Endothelial cell of umbilical vein (primary cell): ENCODE data around the gene ARID1B.
A peak's percentile ranks its signal among the peaks of the same experiment; 100 is the strongest.

Experiments
- EZH2 ChIP-seq: IDR thresholded peaks from 2 replicates; pipeline ENCODE4 v1.6.1; 2012; ENCODE audit warnings: borderline replicate concordance, low read depth, mild to moderate bottlenecking, moderate library complexity, low read length, inconsistent platforms; ENCODE audit not compliant: severe bottlenecking
- JUN ChIP-seq: IDR thresholded peaks from 2 replicates; pipeline ENCODE4 v1.6.1; 2011; ENCODE audit warnings: borderline replicate concordance, low read depth; ENCODE audit not compliant: insufficient read length, insufficient read depth
- TF ChIP-seq, protein P1 (sequence below), 2 donors: IDR thresholded peaks; 1 replicate in 1 of 2; 2 replicates in 1 of 2; pipeline ENCODE4 v1.5.1; 2011; ENCODE audit warnings: low read length in 2 of 2, mild to moderate bottlenecking in 2 of 2, moderate library complexity in 2 of 2, control low read depth in 1 of 2, inconsistent platforms in 1 of 2, low read depth in 1 of 2; ENCODE audit not compliant: insufficient read depth in 1 of 2; ENCODE audit errors: extremely low read depth in 1 of 2

DNA sequence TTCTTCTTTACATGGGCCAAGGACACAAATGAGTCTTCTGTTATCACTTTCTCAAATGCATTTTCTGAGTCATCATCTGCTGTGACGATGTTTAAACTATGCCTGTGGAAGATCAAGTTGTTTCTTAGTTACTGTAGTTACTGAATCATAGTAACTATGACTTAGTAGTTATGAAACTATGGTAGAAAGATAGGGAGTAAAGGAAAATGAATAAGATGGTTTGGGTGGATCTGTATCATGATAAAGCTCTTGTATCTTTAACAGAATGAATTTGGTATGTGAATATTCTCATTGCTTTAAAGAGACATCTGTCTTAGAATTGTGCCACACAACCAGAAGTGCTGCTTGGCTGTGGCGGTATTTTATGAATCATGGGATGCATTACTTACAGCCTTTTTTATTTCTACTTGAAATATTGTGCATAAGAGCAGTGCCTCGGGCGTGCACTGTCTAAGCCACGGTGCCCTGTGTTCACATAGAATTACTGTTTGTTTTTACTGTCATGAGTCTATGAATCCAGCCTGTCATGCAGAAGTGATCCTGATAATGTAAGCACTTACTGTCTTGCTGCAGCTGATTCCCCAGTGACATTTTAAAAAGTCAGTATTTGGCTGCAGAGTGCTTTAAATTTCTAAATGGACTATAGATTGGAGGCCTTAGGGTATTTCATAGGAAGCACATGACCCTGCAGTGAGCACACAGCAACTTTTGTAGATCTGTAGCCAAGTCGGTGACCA, 330.9 kb downstream of the ARID1B start:
- no peak for TF ChIP-seq EZH2
- TF ChIP-seq, protein P1, sequence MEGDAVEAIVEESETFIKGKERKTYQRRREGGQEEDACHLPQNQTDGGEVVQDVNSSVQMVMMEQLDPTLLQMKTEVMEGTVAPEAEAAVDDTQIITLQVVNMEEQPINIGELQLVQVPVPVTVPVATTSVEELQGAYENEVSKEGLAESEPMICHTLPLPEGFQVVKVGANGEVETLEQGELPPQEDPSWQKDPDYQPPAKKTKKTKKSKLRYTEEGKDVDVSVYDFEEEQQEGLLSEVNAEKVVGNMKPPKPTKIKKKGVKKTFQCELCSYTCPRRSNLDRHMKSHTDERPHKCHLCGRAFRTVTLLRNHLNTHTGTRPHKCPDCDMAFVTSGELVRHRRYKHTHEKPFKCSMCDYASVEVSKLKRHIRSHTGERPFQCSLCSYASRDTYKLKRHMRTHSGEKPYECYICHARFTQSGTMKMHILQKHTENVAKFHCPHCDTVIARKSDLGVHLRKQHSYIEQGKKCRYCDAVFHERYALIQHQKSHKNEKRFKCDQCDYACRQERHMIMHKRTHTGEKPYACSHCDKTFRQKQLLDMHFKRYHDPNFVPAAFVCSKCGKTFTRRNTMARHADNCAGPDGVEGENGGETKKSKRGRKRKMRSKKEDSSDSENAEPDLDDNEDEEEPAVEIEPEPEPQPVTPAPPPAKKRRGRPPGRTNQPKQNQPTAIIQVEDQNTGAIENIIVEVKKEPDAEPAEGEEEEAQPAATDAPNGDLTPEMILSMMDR (IDR thresholded peaks at IDR 0.05; ENCODE audit: extremely low read depth in 1 of 2, insufficient read depth in 1 of 2, low read depth in 1 of 2, low read length in 2 of 2) = no peak
- TF ChIP-seq JUN = peak; percentile 54
